Cerebellar cortex (tissue), 1 donor: Measurements from ENCODE around the gene DOK7.
A peak's percentile ranks its signal among the peaks of the same experiment; 100 is the strongest.

Source experiments
- DNase-seq: peaks from one replicate; pipeline ENCODE4 v3.0.0-alpha.2; 2015; ENCODE audit warnings: low spot score

DOK7 gene

DNA sequence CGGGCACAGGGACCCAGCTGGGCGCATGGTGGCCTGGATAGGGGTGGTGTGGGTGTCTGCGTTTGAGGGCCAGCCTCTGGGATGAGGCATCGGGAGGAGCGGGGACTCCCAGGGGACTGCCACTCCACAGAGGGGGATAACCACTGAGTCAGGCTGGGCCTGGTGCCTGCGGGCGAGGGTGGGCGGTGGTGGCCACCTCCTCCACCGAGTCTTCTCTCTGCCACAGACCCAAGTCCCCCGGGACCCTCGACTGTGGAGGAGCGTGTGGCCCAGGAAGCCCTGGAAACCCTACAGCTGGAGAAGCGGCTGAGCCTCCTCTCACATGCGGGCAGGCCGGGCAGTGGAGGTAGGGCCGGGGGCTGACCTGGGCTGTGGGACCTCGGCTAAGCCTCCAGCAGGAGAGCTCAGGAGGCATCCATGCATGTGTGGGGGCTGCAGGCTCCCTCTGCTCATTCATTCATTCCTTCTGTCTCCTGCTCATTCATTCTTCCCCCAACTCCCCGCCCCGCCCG, 26.4 kb downstream of the DOK7 start:
- DNase-seq = peak; percentile 44

DNA sequence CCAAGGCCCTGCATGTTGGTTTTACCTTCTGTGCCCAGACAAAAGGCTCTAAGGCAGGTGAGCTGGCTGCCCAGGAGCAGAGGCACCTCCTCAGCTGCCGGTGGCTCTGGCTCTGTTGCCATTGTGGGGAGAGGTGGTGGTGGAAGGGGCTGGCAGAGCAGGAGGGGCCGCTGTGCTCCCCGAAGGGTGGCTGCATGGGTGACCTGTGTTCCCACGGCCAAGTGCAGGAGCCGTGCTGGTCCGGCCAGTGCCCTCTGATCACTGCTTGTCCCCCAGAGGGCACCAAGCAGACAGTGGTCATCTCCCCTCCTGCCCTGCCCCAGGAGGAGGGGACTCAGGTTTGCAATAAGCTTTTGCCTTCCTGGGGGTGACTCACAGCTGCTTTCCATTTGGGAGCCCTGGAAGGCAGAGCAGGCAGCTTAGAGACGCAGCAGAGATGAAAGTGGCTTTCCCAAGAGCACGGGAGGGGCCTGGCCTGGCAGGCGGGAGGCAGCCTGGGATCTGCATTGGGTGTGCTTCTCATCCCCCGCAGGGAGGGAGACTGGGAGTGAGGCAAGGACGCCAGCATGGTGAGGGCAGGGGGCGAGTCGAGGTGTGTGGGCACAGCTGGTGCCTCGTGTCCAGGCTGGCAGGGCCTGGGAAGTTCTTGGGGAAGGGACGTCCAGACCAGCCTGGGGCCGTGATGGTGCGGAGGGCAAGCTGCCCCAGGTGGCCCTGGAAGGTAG, 28.7 kb downstream of the DOK7 start:
- DNase-seq = no peak

DNA sequence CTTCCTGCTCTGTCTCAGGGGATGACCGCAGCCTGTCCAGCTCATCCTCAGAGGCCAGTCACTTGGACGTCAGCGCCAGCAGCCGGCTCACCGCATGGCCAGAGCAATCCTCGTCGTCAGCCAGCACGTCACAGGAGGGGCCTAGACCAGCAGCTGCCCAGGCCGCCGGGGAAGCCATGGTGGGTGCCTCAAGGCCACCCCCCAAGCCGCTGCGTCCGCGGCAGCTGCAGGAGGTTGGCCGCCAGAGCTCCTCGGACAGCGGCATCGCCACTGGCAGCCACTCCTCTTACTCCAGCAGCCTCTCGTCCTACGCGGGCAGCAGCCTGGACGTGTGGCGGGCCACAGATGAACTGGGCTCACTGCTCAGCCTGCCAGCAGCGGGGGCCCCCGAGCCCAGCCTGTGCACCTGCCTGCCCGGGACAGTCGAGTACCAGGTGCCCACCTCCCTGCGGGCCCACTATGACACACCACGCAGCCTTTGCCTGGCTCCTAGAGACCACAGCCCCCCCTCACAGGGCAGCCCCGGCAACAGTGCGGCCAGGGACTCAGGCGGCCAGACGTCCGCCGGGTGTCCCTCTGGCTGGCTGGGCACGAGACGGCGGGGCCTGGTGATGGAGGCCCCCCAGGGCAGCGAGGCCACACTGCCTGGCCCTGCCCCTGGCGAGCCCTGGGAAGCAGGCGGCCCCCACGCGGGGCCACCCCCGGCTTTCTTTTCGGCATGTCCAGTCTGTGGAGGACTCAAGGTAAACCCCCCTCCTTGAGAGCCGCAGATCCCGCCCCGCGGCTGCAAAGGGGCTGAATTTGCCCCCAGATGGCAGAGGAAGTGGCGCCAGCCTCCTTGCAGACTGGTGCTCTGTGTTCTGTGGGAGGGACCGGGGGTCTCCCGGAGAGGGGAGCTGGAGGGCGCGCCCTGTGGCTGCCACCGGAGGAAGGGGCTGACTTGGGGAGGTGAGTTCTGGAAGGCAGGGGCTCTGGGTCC, 29.9 kb downstream of the DOK7 start:
- no peak for DNase-seq

DNA sequence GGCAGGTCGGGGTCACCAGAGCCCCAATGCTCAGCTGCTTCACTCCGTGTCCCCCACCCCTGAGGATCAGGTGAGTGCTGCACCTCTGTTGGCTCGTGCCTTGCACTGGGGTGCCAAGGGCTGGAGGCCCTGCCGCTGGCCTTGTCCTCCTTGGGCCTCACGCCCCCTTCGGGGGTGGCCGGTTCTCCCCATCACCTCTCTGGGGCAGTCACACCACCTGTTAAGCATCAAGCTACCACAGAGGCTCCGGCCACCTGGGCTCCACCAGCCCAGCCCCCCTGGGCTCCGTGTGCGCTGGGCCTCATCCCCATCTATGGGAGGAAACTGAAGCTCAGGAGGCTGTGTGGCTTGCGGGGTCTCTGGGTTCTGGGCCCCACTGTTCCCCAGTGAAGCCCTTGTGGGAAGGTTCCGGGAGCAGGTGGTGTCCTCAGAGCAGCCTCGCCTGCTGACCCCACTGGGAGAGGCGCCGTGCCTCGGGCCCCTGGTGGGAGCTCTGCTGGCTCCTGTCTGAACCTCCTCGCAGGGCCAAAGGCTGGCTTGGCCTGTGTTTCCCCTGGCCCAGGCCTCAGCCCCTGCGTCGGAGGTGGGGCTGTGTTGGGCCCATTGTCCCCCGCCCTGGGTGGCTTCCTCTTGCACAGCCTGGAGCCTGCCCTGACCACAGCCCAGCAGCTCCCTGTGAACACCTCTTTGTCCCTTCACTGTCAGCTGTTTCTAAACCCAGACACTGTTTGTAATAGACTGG, 30.8 kb downstream of the DOK7 start:
- DNase-seq = no peak

DNA sequence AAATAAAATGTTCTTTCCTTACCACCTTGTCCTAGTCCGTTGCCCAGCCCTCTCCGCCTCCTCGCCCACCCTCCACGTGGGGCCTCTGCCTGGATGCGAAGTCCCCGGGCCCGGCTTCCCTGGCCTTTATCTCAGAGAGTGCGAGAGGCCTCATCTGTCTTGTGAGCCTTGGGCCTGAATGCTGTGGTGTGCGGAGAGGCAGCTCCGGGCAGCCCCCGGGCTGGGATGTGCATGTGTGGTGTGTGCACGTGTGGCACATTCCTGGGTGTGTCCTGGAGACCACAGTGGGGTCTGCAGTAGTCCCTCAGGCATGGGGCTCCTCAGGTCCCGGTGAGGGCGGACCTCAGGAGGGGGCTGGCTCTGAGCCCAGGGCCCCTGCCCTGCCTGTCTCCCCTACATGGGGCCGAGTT, 31.4 kb downstream of the DOK7 start:
- no peak for DNase-seq

DNA sequence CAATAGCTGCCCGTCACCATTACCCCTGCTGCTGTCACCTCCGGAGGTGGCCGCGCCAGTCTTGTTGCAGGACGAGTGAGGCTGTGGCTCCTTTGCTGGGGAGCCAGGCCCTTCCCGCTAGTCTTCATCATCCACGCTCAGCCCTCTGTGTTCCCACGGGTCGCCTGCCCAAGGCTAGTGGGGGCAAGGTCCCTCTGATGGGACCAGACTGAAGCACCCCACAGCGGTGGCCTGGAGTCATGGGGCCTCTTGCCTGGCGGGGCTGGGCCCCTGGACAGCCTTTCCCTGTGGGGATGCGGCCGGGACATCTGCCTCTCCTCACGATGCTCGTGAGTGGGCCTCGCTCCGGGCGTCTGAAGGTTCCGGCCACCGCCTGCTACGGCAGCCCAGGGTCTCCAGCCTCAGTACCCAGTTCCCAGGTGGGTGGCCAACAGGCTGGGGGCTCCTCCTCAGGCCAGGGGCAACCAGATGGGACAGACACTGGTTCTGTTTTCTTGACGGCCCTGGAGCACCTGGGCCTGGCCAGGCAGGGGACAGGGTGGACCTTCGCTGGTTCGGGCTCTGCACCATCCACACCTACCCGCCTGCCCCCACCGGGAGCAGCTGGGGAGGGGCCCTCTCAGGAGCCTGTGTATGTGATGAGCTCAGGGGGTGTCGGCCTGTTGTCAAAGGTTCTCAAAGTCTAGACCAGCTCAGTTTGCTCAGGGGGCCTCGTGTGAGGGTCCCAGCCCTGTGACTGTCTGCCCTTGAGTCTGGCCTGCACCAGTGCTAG, 32.3 kb downstream of the DOK7 start:
- DNase-seq = no peak

DNA sequence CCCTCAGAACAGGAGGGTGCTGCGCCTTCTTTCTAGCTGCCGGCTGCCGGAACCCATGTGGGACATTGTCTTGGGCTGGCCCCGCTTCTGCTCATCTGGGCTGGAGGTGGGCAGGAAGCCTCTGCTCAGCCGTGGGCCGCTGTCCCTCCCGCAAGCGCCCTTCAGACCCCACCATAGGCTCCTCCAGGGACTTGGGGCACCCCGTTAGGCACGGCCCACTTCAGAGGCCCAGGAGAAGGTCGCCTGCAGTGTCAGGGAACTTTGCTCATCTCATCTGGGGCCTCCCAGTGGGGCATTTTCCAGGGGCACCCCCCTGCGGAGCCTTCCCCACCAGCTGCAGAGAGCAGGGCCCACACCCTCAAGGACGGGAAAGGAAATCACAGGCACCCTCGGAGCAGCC, 32.9 kb downstream of the DOK7 start:
- no peak for DNase-seq

DNA sequence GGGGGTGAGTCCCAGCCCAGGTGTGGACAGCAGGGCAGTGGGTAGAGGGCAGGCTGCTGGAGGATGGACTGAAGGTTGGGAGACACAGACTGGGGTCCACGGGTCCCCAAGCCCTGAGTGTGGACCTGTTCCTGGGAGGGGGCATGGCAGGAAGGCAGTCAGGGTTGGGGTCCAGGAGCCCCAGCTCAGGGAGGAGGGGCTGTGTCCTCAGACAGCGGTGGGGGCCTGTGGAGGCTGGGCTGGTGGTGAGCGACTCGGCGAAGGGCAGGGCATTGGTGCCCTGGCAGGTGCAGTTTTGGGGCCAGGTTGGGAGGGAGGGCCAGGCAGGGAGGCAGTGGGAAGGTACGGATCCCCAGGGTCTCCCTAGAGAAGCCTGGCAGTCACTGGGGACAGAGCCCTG, 34.0 kb downstream of the DOK7 start:
- no peak for DNase-seq

DNA sequence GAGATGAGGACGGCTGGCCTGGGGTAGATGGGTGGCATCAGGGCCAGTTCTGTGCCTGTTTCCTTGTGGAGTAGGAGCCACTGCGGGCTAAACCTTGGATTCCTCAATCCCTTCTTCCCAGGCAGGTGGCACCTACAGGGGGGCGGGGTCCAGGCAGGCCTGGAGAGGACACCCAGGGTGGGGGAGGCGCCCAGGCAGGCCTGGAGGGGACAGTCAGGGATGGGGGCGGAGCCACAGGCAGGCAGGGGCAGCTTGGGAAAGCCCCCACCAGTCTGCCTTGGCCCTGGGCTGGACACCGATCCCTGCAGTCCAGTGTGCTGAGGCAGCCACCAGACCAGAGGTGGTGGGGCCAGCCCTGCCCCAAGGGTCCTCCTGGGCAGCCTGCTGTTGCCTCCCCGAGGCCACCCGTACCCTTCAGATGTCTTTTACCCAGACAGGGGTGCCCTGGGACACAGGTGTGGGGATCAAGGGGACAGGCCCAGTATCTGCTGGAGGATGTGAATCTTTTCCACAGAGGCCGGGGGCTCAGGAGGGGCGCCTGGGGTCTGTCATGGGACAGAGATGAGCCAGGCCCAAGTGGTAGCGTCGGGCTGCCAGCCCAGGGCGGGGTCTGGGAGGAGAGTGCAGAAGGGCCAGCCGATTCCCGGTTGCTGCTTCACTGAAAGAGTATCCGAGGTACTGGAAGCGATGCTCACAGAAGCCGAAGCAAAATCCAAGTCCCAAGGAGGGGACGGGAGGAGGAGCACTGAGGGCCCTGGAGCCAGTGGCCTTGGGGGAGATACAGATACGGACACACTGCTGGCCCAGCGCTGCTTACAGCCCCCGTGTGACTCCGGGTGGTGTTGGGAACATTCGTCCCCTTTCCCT, 34.6 kb downstream of the DOK7 start:
- DNase-seq = peak; percentile 37

DNA sequence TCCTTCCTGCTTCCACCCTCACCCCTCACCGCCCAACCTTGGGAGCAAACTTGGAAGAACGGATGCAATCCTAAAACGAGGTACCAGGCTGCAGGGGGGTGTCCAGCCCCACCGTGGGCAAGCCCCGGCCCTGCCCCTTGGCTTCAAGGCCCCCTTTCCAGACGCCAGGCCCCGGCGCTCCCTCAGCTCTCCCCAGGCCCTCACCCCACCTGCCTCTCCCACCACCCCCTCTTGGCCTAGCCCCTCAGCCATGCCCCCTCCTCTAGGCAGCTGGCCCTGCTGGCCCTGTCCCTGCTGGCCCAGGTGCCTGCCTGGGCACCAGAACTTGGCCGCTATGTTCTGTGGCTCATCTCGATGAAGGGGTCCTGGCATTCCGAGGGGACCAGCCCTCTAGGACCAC, 35.3 kb downstream of the DOK7 start:
- no peak for DNase-seq

DNA sequence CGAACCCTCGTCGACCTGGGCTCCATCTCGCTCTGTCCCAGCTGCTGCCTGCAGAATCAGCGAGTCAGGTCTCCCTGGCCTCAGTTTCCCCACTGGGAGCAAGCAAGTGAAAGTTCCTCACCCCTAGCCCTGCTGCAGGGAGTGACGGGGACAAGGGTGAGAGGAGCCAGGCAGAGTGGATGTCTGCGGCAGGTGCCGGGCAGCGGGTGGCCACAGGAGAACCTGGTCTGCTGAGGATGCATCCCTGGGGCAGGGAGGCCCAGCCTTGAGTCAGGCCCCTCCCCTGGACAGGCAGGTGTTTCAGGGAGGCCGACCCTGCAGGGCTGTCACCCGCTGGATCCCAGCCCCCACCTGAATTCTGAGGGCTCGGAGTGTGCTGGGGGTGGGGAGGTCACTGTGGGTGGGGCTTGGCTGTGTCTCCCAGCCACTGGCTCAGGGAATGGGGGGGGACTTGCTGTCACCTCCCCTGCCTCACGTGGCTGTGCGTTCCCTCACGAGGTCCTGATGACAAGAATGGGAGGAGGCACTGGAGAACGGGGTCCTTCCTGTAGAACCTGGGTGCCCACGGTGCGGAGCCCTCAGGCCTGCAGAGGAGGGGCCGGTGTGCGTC, 35.9 kb downstream of the DOK7 start:
- DNase-seq = no peak

DNA sequence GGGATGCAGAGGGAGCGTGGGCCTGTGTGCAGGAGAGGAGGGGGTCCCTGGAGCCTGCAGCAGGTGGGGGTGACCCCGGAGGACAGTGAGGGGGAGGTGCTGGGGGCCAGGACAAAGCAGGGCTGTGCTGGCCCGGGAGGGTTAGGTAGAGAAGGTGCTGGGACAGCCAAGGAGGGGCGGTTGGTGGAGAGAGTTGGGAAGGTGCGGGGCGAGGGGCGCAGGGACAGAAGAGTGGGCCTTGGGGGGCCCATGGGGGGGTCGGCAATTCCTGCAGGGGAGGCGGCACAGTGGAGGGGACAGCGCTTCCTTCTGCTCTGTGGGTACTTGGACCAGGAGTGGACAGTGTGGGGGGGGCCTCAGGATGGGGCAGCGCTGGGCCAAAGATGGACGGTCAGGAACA, 36.6 kb downstream of the DOK7 start:
- DNase-seq = no peak

DNA sequence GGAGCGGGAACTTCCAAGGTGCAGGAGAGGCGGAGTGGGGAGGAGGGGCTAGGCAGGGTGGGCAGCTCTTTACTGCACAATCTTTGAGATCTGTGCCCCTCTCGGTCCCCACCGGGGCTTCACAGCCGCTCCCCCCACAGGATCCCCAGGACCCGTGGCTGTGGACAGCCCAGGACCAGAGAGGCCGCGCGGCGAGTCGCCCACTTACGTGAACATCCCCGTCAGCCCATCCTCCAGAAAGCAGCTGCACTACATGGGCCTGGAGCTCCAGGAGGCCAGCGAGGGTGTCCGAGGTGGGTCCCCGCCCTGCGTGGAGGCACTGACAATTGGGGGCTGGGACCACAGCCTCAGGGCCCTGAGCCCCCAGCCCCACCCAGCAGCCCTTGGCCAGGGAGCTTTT, 37.0 kb downstream of the DOK7 start:
- DNase-seq = no peak

DNA sequence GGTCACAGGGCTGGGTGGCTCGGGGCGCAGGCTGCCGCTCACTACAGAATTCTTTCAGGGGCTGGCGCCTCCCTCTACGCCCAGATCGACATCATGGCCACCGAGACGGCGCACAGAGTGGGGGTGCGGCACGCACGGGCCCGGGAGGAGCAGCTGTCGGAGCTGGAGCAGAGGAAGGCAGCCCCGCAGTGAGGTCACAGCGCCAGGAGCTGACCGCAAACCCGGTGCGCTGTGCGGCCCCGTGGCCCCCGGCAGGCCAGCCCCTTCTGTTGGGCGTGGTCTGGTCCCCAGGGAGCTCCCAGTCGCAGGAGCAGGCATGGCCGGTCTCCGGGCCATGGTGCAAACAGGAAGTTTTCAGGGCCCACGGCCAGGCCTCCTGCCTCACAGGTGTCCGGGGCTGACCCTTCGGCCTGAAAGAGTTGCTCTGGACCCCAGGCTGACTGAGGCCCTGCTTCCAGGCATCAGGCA, 37.6 kb downstream of the DOK7 start:
- no peak for DNase-seq

DNA sequence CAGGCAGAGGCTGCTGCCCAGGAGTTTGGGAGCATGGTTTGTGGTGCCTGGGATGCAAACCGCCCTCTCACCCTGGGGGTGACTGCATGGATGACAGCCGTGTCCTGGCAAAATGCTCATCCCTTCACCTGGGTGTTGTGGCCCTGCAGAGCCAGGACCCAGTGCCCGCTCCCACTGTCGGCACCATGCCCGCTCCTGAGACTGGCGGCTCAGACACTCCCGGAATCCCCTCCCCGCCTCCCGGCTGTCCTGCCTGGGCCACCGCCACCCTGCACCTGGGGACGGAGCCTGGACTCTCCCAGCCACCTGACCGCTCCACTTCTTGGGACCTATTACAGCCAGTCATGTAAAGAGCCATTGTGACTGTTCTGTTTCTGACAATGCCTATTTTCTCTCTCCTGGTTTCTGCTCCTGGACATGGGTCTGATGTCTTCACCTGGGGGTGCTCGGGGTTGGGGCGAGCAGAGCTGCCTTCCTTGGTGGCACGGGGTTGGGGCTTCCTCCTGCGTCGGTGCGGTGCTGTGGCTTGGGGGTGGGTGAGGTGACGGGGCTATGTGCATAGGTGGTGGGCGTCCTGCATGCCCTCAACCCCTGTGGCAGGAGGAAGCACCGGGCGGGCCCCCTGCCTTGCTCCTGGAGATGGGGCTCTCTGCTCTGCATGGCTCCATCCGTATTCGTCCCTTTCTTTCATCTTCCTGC, 38.2 kb downstream of the DOK7 start:
- DNase-seq = no peak

DNA sequence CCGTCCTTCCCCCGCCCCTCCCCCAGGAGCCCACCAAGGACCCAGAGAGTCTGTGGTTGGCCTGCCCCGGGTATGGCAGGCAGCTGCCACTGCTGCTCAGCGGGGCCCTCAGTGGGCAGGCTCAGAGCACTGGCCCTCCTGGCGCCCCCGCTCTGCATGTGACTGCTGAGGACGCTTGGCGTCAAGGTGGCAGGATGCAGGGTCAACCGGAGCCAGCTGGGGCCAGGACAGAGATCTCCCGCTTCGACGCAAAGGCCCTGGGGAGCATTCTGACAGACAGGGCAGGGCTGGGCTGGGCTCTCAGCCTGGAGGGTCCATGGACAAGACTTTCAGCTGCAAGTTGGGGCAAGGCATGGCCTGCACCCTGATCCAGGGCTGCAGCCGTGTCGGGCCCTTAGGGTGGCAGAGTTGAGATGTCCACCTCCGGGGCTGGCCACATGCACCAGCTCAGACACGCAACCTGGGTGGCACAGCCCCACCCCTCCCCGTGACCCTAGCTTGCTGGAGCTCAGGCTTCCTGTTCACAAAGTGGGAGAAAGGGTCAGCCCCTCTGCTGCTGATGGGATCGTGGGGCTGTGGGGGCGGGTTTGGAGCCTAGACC, 38.8 kb downstream of the DOK7 start:
- no peak for DNase-seq

DNA sequence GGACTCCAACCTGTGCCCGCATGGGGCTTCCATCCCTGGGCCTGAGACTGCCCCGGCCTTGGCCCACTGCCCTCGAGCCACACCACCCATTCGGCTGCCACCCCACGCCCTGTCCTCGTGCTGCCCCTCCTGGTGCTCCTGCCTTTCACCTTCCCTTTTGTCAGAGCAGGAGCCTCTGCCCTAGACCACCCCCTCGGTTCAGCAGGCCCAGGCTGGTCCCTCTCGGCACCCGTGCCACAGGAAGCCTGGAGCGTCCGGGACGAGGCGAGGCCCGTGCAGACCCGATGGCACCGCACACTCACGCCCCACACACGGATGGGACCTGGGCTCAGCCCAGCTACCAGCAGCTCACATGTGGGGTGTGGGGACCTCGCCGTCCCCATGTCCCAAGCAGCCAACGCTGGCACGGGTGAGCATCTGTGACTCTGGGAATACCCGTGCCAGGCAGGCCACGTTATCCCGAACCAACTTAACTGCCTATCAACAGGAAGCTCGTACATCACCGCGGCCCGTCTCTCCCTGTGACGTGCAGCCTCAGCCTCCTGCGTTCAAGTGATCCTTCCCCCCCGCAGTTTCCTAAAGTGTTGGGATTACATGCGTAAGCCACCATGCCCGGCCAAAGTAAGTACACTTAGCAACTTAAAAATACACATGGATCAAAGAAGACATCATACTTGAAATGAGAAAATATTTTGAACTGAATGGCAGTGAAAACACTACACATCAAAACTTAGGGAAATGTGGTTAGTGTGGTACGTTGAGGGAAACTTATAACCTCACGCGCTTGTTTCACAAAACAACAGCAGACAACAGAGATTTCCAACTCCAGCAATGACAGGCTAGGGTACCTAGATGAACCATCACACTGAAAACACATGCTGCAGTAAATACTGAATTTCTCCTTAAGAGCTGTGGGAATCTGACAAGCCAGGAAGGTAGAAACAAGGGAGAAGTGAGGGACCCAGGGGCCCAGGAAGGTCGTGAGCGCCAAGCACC, 40.1 kb downstream of the DOK7 start:
- DNase-seq = no peak

DNA sequence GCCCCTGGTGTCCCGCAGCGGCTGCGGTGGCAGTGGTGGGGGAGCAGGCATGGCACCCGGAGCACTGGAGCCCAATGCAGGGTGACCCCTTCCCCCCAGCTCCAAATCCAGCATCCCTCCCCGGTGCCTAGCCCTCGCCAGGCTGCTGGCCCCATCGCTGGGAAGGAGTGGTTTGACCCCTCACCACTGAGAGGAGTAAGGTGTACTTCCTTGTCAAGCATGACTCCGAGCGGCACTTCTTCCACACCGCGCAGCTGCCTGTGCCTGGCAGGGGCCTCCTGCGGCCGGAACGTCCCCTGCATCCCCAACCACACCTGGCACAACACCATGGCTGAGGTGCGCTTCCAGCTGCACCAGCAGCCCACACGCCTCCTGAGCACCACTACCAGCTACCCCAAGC, 42.1 kb downstream of the DOK7 start:
- no peak for DNase-seq
